GM12873 (cell line): ENCODE data around the gene REM1.

Source experiments
- TF ChIP-seq, protein P1 (sequence below): IDR thresholded peaks from 2 replicates; pipeline ENCODE4 v1.5.1; 2012; ENCODE audit warnings: low read depth, mild to moderate bottlenecking, moderate library complexity, low read length, control low read depth; ENCODE audit not compliant: insufficient read depth; ENCODE audit errors: missing control alignments

Gene REM1

GRCh38 chr20:31476643-31477215 is 1.6 kb downstream of the REM1 start:
- TF ChIP-seq, protein P1, sequence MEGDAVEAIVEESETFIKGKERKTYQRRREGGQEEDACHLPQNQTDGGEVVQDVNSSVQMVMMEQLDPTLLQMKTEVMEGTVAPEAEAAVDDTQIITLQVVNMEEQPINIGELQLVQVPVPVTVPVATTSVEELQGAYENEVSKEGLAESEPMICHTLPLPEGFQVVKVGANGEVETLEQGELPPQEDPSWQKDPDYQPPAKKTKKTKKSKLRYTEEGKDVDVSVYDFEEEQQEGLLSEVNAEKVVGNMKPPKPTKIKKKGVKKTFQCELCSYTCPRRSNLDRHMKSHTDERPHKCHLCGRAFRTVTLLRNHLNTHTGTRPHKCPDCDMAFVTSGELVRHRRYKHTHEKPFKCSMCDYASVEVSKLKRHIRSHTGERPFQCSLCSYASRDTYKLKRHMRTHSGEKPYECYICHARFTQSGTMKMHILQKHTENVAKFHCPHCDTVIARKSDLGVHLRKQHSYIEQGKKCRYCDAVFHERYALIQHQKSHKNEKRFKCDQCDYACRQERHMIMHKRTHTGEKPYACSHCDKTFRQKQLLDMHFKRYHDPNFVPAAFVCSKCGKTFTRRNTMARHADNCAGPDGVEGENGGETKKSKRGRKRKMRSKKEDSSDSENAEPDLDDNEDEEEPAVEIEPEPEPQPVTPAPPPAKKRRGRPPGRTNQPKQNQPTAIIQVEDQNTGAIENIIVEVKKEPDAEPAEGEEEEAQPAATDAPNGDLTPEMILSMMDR, result no peak

- TF ChIP-seq, protein P1, result no peak
Observed at GRCh38 chr20:31484001-31484400, 8.9 kb downstream of the REM1 start.

DNA sequence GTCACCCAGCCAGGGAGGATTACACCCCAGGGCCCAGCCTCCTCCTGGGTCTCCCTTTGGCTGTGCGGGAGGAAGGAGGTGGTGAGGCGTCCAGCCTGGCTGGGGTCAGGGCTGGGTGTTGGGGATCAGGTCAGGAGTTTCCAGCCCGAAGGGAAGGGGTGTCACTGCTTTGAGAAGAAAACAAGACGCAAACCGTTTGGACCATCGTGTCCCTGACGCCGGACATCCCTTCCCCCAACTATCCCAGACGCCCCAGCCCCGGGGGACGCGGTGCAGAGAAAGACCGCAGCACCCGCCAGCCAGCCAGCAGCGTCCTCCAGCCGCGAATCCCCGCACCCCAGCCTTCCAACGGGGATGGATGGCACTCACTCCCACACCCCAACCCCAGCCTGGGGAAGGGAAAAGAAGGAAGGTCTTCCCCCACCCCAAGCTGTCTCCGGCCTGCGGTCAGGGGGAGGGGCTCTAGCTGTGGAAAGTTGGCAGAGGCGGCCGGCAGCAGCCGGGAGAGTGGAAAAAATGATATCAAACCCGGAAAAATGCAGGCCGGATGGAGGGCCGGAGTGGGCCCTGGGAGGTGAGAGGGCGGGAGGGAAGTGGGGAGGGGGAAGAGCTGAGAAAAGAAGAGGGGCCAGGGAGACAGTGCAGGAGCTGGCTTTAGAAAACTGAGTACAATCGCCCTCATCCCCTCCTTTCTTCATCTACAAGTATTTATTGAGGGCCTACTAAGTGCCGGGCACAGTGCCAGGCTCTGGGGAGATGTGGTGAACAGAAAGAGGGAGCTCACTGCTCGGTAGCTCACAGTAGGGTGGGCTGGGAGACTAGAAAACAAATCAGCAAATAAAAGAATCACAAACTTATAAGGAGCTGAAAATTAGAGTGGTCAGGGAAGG is 10.6 kb downstream of the REM1 start:
- TF ChIP-seq, protein P1, result no peak

GRCh38 chr20:31488115-31488514 is 13.0 kb downstream of the REM1 start:
- TF ChIP-seq, protein P1, result no peak

- TF ChIP-seq, protein P1, result no peak
Observed at GRCh38 chr20:31489152-31489551, 14.1 kb downstream of the REM1 start.

DNA sequence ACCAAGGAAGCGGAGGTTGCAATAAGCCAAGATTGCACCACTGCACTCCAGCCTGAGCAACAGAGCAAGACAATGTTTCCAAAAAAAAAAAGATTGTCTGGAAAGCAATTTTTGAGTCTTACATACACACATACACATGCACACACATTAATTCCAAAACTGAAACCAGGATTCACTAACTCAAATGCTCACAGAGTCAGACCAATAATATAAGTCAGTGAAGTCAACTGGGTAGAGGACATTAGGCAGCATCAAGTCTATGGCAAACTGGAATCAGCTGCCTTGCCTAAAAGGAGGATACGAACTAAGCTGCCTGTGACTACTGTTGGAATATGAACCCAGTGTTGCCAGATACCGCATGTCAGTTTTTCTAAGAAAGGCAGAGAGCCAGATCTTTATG is 15.7 kb downstream of the REM1 start:
- TF ChIP-seq, protein P1, result no peak

GRCh38 chr20:31494131-31494530 is 19.0 kb downstream of the REM1 start:
- TF ChIP-seq, protein P1, result peak; percentile 40
